Endothelial cell of umbilical vein (primary cell): ENCODE data around the gene PDK4. TPM values are rescaled to one million over a fixed set of nuclear protein-coding genes. Genes with fewer than 3 reads are reported as not detected.

Experiments used
- BruUV-seq: library from RNA; stranded (reverse); fragments of 400-500 nt; replicated peaks from 2 replicates; lab custom pipeline; 2021; lab: Mats Ljungman, UMichigan
- CTCF ChIA-PET: fragments of 300-600, 350-600 bp; sonication (Branson Sonifier 250); formaldehyde crosslinking; loops from one replicate; lab custom pipeline; 2021; ENCODE audit warnings: antibody characterized with exemption, inconsistent platforms; lab: Charles Lee
- POLR2A ChIA-PET: fragments of 300-600, 350-600 bp; sonication (Branson Sonifier 250); formaldehyde crosslinking; loops from one replicate; lab custom pipeline; 2021; ENCODE audit warnings: antibody characterized with exemption, inconsistent platforms; lab: Charles Lee
- DNase-seq: peaks from one replicate; pipeline ENCODE4 v3.0.0-alpha.2; 2011; ENCODE audit warnings: low read depth, low spot score
- FAIRE-seq: peaks from 2 replicates; lab custom pipeline; 2011; peaks lifted over from hg19 to GRCh38; lab: Jason Lieb, UNC
- H2AFZ ChIP-seq: 2 replicates; pipeline ENCODE4 v1.6.0; 2012; ENCODE audit warnings: low read depth, low read length, control low read depth, inconsistent platforms
- H3K27ac ChIP-seq: 2 replicates; pipeline ENCODE4 v1.5.1; 2011; ENCODE audit warnings: low read depth, mild to moderate bottlenecking, control low read depth, low read length, moderate library complexity; ENCODE audit not compliant: insufficient read depth
- H3K27me3 ChIP-seq, 2 experiments: 2 replicates each; pipeline versions ENCODE4 v1.6.0 to v1.6.1; 2011; ENCODE audit warnings: low read length in 2 of 2, mixed read lengths in 1 of 2; ENCODE audit not compliant: control insufficient read depth in 2 of 2, insufficient read depth in 2 of 2
- H3K36me3 ChIP-seq, 2 experiments: 2 replicates in 1 of 2; 3 replicates in 1 of 2; pipeline ENCODE4 v1.5.1; 2011; ENCODE audit warnings: low read length in 2 of 2, mild to moderate bottlenecking in 1 of 2, moderate library complexity in 1 of 2; ENCODE audit not compliant: control insufficient read depth in 2 of 2, insufficient read depth in 2 of 2; ENCODE audit errors: extremely low read depth in 1 of 2
- H3K4me1 ChIP-seq: 3 replicates; pipeline ENCODE4 v1.5.1; 2011; ENCODE audit warnings: mild to moderate bottlenecking, low read length; ENCODE audit not compliant: control insufficient read depth, insufficient read depth; ENCODE audit errors: extremely low read depth
- H3K4me2 ChIP-seq: 2 replicates; pipeline ENCODE4 v1.6.1; 2011; ENCODE audit warnings: low read length, control low read depth, mixed read lengths; ENCODE audit not compliant: insufficient read depth
- H3K4me3 ChIP-seq, 3 experiments: fragments of 200-600 bp in 1 of 3; sonication (generic), shearing (Covaris generic) in 1 of 3; replicated peaks in 1 of 3; 2 replicates each; pipeline ENCODE4 v1.5.1; 2011 to 2016; ENCODE audit warnings: control low read depth in 3 of 3, low read length in 3 of 3, mild to moderate bottlenecking in 2 of 3, inconsistent platforms in 1 of 3, low read depth in 1 of 3, moderate library complexity in 1 of 3; ENCODE audit not compliant: insufficient read depth in 1 of 3
- H3K79me2 ChIP-seq: 2 replicates; pipeline ENCODE4 v1.6.0; 2012; ENCODE audit warnings: low read length, inconsistent platforms; ENCODE audit not compliant: control insufficient read depth, insufficient read depth
- H3K9ac ChIP-seq: replicated peaks from 2 replicates; pipeline ENCODE3; 2011; ENCODE audit warnings: low read length, control low read depth; ENCODE audit not compliant: insufficient read depth; ENCODE audit errors: extremely low read depth
- H3K9me1 ChIP-seq: replicated peaks from 3 replicates; pipeline ENCODE4 v1.6.0; 2011; ENCODE audit warnings: mild to moderate bottlenecking, low read length; ENCODE audit not compliant: control insufficient read depth, insufficient read depth; ENCODE audit errors: extremely low read depth
- H3K9me3 ChIP-seq: replicated peaks from 2 replicates; pipeline ENCODE4 v1.5.1; 2012; ENCODE audit warnings: low read length, inconsistent platforms; ENCODE audit not compliant: control insufficient read depth, insufficient read depth
- H4K20me1 ChIP-seq: replicated peaks from 2 replicates; pipeline ENCODE3; 2011; ENCODE audit warnings: mild to moderate bottlenecking, low read length; ENCODE audit not compliant: control insufficient read depth, insufficient read depth; ENCODE audit errors: extremely low read depth
- CTCF ChIP-seq, 2 donors: IDR thresholded peaks; 1 replicate in 1 of 2; 2 replicates in 1 of 2; pipeline ENCODE4 v1.5.1; 2011; ENCODE audit warnings: low read length in 2 of 2, mild to moderate bottlenecking in 2 of 2, moderate library complexity in 2 of 2, control low read depth in 1 of 2, inconsistent platforms in 1 of 2, low read depth in 1 of 2; ENCODE audit not compliant: insufficient read depth in 1 of 2; ENCODE audit errors: extremely low read depth in 1 of 2
- EZH2 ChIP-seq: IDR thresholded peaks from 2 replicates; pipeline ENCODE4 v1.6.1; 2012; ENCODE audit warnings: borderline replicate concordance, low read depth, mild to moderate bottlenecking, moderate library complexity, low read length, inconsistent platforms; ENCODE audit not compliant: severe bottlenecking
- FOS ChIP-seq: IDR thresholded peaks from 2 replicates; pipeline ENCODE4 v1.6.1; 2011; ENCODE audit warnings: mild to moderate bottlenecking, low read length, moderate library complexity, borderline replicate concordance; ENCODE audit not compliant: insufficient read depth
- GATA2 ChIP-seq: IDR thresholded peaks from 2 replicates; pipeline ENCODE4 v1.7.0; 2011; ENCODE audit warnings: low read depth, mild to moderate bottlenecking, moderate library complexity, mixed read lengths, low read length; ENCODE audit not compliant: insufficient read length, insufficient read depth
- JUN ChIP-seq: IDR thresholded peaks from 2 replicates; pipeline ENCODE4 v1.6.1; 2011; ENCODE audit warnings: borderline replicate concordance, low read depth; ENCODE audit not compliant: insufficient read length, insufficient read depth
- MAX ChIP-seq: IDR thresholded peaks from 2 replicates; pipeline ENCODE4 v1.6.1; 2011; ENCODE audit not compliant: insufficient read depth, insufficient read length
- MYC ChIP-seq: IDR thresholded peaks from one replicate; pipeline ENCODE4 v1.6.1; 2011; ENCODE audit warnings: mild to moderate bottlenecking, low read depth, low read length
- POLR2A ChIP-seq: IDR thresholded peaks from 2 replicates; pipeline ENCODE4 v1.6.1; 2012; ENCODE audit warnings: low read depth, mild to moderate bottlenecking, control low read depth, low read length
- POLR2AphosphoS5 ChIP-seq: IDR thresholded peaks from 2 replicates; pipeline ENCODE4 v1.6.1; 2012; ENCODE audit warnings: low read depth, mild to moderate bottlenecking, control low read depth, low read length, moderate library complexity; ENCODE audit not compliant: insufficient read depth
- dilution Hi-C: fragments of 300-500 bp; cut with MboI; formaldehyde crosslinking; loops from one replicate; pipeline ENCODE4 v1.15.0; 2019; ENCODE audit warnings: low sequenced_read_pairs; ENCODE audit not compliant: extremely low pct_ligation_motif_present
- intact Hi-C: fragments of 100-400 bp; cut with micrococcal nuclease; formaldehyde crosslinking; loops from one replicate; pipeline ENCODE4 v1.10.0; 2022
- polyA plus RNA-seq, 4 experiments: library from polyadenylated mRNA; depleted of rRNA in 3 of 4; stranded (reverse) in 3 of 4; unstranded in 1 of 4; fragments of >200 nt; gene quantifications; 2 replicates each; pipeline versions ENCODE4 v1.2.1 to v1.2.3, GENCODE V29; 2011 to 2012; ENCODE audit warnings: missing spikeins in 1 of 4
- total RNA-seq: library from RNA; stranded (reverse); gene quantifications from 2 replicates; pipeline ENCODE4 v1.2.3, GENCODE V29; 2021

Gene PDK4
- total and polyA plus RNA-seq, 2 donors (not counting 3 experiments of a cell fraction or from before 2014, with no cell fraction given) = 0.75 to 2.5 TPM

GRCh38 chr7:95577137-95577536 lies 19.2 kb downstream of the PDK4 start:
- POLR2A ChIA-PET = no interaction called here
- TF ChIP-seq MAX (no peak), CTCF (IDR thresholded peaks at IDR 0.05; ENCODE audit: extremely low read depth in 1 of 2, insufficient read depth in 1 of 2, low read depth in 1 of 2, low read length in 2 of 2) (no peak)
- no peaks in the 10 kb centered on the region for H4K20me1 ChIP-seq

GRCh38 chr7:95569720-95570119 lies 26.6 kb downstream of the PDK4 start:
- H3K36me3 ChIP-seq = no peaks in the 10 kb centered on the region
- FAIRE-seq = no peak
- dilution Hi-C loops (no loop called here), intact Hi-C loops (no loop called here)
- ChIA-PET CTCF (no interaction called here), POLR2A (no interaction called here)
- H3K4me1 ChIP-seq = no peaks in the 10 kb centered on the region
- no peaks in the 10 kb centered on the region for H3K79me2 ChIP-seq
- TF ChIP-seq EZH2 (no peak), MAX (no peak), POLR2A (no peak), GATA2 (no peak), JUN (no peak), FOS (no peak), CTCF (IDR thresholded peaks at IDR 0.05; ENCODE audit: extremely low read depth in 1 of 2, insufficient read depth in 1 of 2, low read depth in 1 of 2, low read length in 2 of 2) (no peak), POLR2AphosphoS5 (no peak), MYC (no peak)
- no peak for DNase-seq
- H2AFZ ChIP-seq = no peak overlapping the region
- no peak overlapping the region for H3K9ac ChIP-seq
- no peak overlapping the region for H3K4me2 ChIP-seq
- peaks cover 0 to 1% of the 10 kb centered on the region in 2 experiments for H3K27me3 ChIP-seq
- no peak overlapping the region for H3K4me3 ChIP-seq
- no peak overlapping the region for H3K27ac ChIP-seq
- no peaks in the 10 kb centered on the region for H3K9me3 ChIP-seq
- no peaks in the 10 kb centered on the region for H4K20me1 ChIP-seq
- no TSS peak for BruUV-seq
- no peaks in the 10 kb centered on the region for H3K9me1 ChIP-seq

More at GRCh38 chr7:95577137-95577536, 19.2 kb downstream of the PDK4 start:
- no peaks in the 10 kb centered on the region for H3K9me1 ChIP-seq
- no peaks in the 10 kb centered on the region for H3K9me3 ChIP-seq
- H3K27ac ChIP-seq = no peak overlapping the region
- H3K4me2 ChIP-seq = no peak overlapping the region
- CTCF ChIA-PET = no interaction called here
- H3K4me3 ChIP-seq = no peak overlapping the region
- no peak overlapping the region for H3K9ac ChIP-seq
- DNase-seq (no peak), FAIRE-seq (no peak)
- peaks cover 0 to 3% of the 10 kb centered on the region in 2 experiments for H3K27me3 ChIP-seq
- dilution Hi-C loops = no loop called here
- no peaks in the 10 kb centered on the region for H3K36me3 ChIP-seq
- no peak overlapping the region for H2AFZ ChIP-seq
- BruUV-seq = no TSS peak
- intact Hi-C loops = no loop called here
- H3K79me2 ChIP-seq = no peaks in the 10 kb centered on the region
- H3K4me1 ChIP-seq = no peaks in the 10 kb centered on the region
